Left renal cortex interstitium (tissue), 4 donors: ENCODE results near the gene XIRP2. TPM values are rescaled to one million over a fixed set of nuclear protein-coding genes. Genes with fewer than 3 reads are reported as not detected.
"Not testable (repeated sequence)": the region's sequence is repeated elsewhere in the genome, so short reads cannot be mapped to it uniquely, and the experiment has no call there.

Experiments used
- DNase-seq, 4 donors: peaks; one replicate each; pipeline ENCODE4 v3.0.0-alpha.2; 2013; ENCODE audit warnings: low read depth in 4 of 4, low spot score in 2 of 4, missing footprints in 1 of 4
- polyA plus RNA-seq, 4 donors: library from polyadenylated mRNA; unstranded; fragments of 120-200 nt; gene quantifications; one replicate each; pipeline ENCODE4 v1.2.1, GENCODE V29; 2013; ENCODE audit not compliant: insufficient read length in 4 of 4

The XIRP2 gene
- polyA plus RNA-seq, 4 donors: 0.06 to 0.11 (median 0.09) TPM

GRCh38 chr2:167034976-167035375 lies 146.7 kb downstream of the XIRP2 start:
- not testable (repeated sequence) for DNase-seq

DNA sequence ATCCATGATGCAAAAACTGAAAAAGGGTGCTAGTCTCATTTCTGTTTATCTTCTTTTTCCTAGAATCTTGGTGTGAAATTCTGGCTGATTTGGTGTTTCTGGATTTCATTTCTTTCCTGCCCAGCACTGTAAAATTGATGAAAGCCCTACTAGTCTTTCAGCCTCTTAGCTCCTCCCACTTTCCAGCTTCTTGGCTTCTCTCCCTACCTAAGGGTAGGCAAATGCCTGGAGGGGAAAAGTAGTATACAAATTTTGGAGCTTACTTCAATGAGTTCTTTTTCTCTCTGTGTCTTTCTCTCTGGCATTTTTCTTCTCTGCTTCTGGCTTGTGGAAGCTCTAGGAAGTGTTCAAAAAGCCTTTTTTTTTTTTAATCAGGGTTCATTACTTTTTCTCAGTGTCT lies 160.5 kb downstream of the XIRP2 start:
- DNase-seq: no peak

DNA sequence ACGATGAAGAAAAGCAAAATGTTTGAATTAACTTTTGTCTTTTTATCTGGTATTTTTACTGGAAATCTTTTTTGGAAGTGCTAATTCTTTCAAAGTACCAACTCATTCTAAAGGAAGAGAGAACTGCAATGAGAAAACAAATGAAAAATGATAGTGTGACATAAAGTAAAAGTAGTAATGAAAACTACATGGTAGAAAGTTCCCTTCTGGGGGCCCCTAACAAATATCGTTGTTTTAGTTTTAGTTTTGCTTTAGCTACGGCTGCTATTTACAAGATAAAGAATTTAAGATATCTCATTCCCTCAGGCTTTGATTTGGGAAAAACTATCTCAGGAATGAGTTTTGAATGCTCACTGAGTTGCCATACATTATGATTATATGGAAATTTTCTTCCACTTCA lies 161.4 kb downstream of the XIRP2 start:
- DNase-seq: no peak

GRCh38 chr2:167052825-167053224 lies 164.5 kb downstream of the XIRP2 start:
- no peak for DNase-seq

- no peak for DNase-seq
Observed at GRCh38 chr2:167054881-167055280, 166.6 kb downstream of the XIRP2 start.

DNA sequence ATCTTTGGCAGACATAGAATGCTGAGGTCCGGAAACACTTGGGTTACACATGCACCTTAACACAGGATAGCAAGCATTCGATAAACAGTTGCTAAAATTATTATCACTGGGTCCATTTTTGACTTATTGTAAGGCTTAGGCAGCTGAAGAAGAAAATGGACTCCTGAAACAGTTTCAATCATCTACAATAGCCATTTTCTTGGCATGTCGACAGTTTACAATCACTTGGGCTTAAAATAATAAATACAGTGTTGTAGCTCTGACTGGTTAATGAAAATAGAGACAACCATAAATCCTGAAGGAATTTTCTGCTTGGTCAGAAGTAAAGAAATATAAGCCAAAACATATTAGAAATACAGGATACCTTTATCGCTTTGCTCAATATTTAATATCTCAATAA lies 169.2 kb downstream of the XIRP2 start:
- DNase-seq: no peak

GRCh38 chr2:167059173-167059572 lies 170.9 kb downstream of the XIRP2 start:
- DNase-seq: no peak

GRCh38 chr2:167069855-167070254 lies 181.6 kb downstream of the XIRP2 start:
- DNase-seq: no peak

GRCh38 chr2:167075708-167076107 lies 187.4 kb downstream of the XIRP2 start:
- DNase-seq: not testable (repeated sequence)

DNA sequence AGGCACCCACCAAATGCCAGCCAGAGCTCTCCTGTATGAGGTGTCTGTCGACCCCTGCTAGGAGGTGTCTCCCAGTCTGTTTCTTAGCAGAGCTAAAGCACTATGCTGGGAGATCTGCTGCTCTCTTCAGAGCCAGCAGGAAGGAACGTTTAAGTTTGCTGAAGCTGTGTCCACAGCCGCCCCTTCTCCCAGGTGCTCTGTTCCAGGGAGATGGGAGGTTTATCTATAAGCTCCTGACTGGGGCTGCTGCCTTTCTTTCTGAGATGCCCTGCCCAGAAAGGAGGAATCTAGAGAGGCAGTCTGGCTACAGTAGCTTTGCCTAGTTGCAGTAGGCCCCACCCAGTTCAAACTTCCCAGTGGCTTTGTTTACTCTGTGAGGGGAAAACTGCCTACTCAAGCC lies 210.7 kb downstream of the XIRP2 start:
- not testable (repeated sequence) for DNase-seq

- DNase-seq: no peak
Observed at GRCh38 chr2:167100506-167100905, 212.2 kb downstream of the XIRP2 start.

GRCh38 chr2:167103028-167103756 lies 214.9 kb downstream of the XIRP2 start:
- DNase-seq: no peak

GRCh38 chr2:167103757-167104133 lies 215.5 kb downstream of the XIRP2 start:
- DNase-seq: no peak

DNA sequence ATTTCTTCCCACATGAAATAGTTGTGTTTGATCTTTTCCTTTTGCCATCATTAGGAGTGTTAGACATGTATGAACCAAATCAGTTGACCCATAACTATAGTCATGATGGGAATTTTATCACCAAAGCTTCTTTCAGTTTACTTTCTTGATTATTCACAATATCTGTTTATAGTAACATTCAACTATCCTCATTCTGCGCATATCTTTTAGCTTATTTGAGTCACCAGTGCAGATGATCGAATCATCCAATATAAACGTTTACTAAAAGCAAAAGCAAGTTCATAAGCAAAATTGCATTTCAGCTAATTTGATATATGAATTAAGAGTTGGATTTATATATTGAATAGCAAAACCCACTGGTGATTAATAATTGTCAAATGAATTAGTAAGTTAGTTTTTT lies 216.4 kb downstream of the XIRP2 start:
- no peak for DNase-seq

- DNase-seq: not testable (repeated sequence)
Observed at GRCh38 chr2:167109682-167110081, 221.4 kb downstream of the XIRP2 start.

GRCh38 chr2:167110345-167110744 lies 222.1 kb downstream of the XIRP2 start:
- no peak for DNase-seq

GRCh38 chr2:167114018-167114417 lies 225.7 kb downstream of the XIRP2 start:
- DNase-seq: no peak

DNA sequence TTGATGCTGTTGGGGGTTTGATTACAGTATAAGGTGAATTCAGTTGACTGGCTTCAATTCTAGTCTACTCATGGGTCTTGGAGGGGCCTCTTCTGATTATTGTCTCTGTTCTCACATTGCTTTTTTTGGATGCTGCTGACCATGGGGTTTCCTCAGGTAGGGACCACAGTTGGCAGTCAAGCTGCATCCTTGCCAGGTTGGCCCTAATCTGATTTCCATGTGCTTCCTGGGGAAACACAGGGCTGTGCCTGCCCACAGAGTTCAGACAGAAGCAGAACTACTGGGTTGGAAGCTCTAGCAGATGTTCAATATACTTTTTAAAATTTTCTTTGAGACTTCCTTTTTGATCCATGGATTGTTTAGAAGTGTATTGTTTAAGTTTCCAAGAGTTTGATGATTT lies 227.3 kb downstream of the XIRP2 start:
- no peak for DNase-seq

GRCh38 chr2:167122389-167122788 lies 234.1 kb downstream of the XIRP2 start:
- no peak for DNase-seq

- DNase-seq: no peak
Observed at GRCh38 chr2:167126165-167126564, 237.9 kb downstream of the XIRP2 start.

DNA sequence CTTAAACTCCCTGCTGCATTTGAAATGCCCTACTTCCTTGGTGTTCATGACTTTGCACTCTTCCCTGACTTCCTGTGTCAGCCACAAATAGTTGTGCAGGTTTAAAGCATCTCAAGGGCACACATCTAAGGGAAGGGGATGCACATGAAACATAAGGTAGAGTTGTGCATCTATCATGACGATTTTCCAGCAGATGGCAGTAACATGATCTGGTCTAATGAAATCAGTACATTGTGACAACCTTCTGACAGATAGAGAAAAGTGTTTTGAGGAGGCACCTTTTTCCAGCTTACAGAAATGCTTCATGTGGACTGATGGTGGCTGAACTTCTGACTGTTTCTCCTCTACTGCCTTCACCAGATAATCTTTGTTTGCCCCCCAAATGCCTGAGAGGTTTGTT lies 238.9 kb downstream of the XIRP2 start:
- no peak for DNase-seq

- DNase-seq: no peak
Observed at GRCh38 chr2:167128130-167128529, 239.8 kb downstream of the XIRP2 start.

DNA sequence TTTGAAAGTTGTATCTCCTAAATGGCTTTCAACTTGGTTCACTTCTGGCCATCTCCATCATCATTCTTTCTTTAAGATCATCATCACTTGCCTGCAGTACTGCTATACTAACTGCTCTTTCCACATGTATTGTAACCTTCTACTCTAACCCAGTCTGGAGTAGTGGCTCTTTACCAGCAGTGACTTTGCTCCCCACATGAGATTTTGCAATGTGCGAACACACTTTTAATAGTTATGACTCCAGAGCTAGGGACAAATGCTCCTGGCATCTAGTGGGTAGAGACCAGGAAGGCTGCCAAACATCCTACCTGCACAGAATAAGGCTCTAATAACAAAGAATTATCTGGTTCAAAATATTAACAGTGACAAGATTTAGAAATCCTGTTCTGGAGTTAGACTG lies 243.8 kb downstream of the XIRP2 start:
- no peak for DNase-seq
